CD14-positive monocyte (primary cell): Measurements from ENCODE around the gene GLP2R. TPM values are rescaled to one million over a fixed set of nuclear protein-coding genes. Genes with fewer than 3 reads are reported as not detected.

Source experiments
- DNase-seq, 3 donors: peaks; one replicate each; pipeline ENCODE4 v3.0.0-alpha.2; 2011 to 2022
- H2AFZ ChIP-seq: 2 replicates; pipeline ENCODE4 v1.6.0; 2012; ENCODE audit warnings: mild to moderate bottlenecking, low read depth, low read length, inconsistent platforms; ENCODE audit not compliant: insufficient read depth, poor library complexity, severe bottlenecking
- H3K27ac ChIP-seq, 2 donors: 1 replicate in 1 of 2; 2 replicates in 1 of 2; pipeline ENCODE4 v1.5.1; 2012 to 2013; ENCODE audit warnings: low read length in 2 of 2, control low read depth in 1 of 2, inconsistent platforms in 1 of 2, low read depth in 1 of 2, mild to moderate bottlenecking in 1 of 2
- H3K27me3 ChIP-seq, 2 donors: one replicate each; pipeline versions ENCODE4 v1.6.0 to v1.6.1; 2011 to 2013; ENCODE audit warnings: low read length in 2 of 2; ENCODE audit not compliant: control insufficient read depth in 2 of 2, insufficient read depth in 2 of 2
- H3K36me3 ChIP-seq, 2 donors: replicated peaks in 1 of 2; 1 replicate in 1 of 2; 2 replicates in 1 of 2; pipeline versions ENCODE4 v1.5.1 to v1.6.1; 2012 to 2013; ENCODE audit warnings: low read length in 2 of 2, control low read depth in 1 of 2, inconsistent platforms in 1 of 2, mild to moderate bottlenecking in 1 of 2; ENCODE audit not compliant: insufficient read depth in 2 of 2, control insufficient read depth in 1 of 2
- H3K4me1 ChIP-seq, 2 donors: 1 replicate in 1 of 2; 2 replicates in 1 of 2; pipeline versions ENCODE4 v1.5.1 to v1.6.1; 2012 to 2013; ENCODE audit warnings: low read length in 2 of 2, control low read depth in 1 of 2, inconsistent platforms in 1 of 2, mild to moderate bottlenecking in 1 of 2, moderate library complexity in 1 of 2; ENCODE audit not compliant: insufficient read depth in 2 of 2, control insufficient read depth in 1 of 2
- H3K4me2 ChIP-seq: replicated peaks from 2 replicates; pipeline ENCODE3; 2012; ENCODE audit warnings: low read length, moderate library complexity, mild to moderate bottlenecking; ENCODE audit not compliant: poor library complexity, severe bottlenecking; ENCODE audit errors: extremely low read depth
- H3K4me3 ChIP-seq, 3 experiments: fragments of 200-600 bp in 1 of 3; sonication (generic) in 1 of 3; replicated peaks in 1 of 3; 1 replicate in 2 of 3; 2 replicates in 1 of 3; pipeline ENCODE4 v1.5.1; 2011 to 2013; ENCODE audit warnings: low read length in 3 of 3, mild to moderate bottlenecking in 3 of 3, control low read depth in 2 of 3, low read depth in 2 of 3, inconsistent platforms in 1 of 3, moderate library complexity in 1 of 3
- H3K79me2 ChIP-seq: 2 replicates; pipeline ENCODE4 v1.6.0; 2012; ENCODE audit warnings: mild to moderate bottlenecking, control low read depth, inconsistent platforms, low read length, moderate library complexity; ENCODE audit not compliant: insufficient read depth
- H3K9ac ChIP-seq: 2 replicates; pipeline ENCODE4 v1.6.0; 2017; ENCODE audit warnings: low read length, mild to moderate bottlenecking; ENCODE audit not compliant: insufficient read depth, poor library complexity, severe bottlenecking
- H3K9me3 ChIP-seq, 2 donors: replicated peaks in 1 of 2; 1 replicate in 1 of 2; 2 replicates in 1 of 2; pipeline versions ENCODE4 v1.5.1 to v1.6.1; 2012 to 2013; ENCODE audit warnings: low read length in 2 of 2, control low read depth in 1 of 2; ENCODE audit not compliant: control insufficient read depth in 1 of 2, insufficient read depth in 1 of 2
- H4K20me1 ChIP-seq: 2 replicates; pipeline ENCODE4 v1.6.0; 2012; ENCODE audit warnings: mild to moderate bottlenecking, low read length, control low read depth, moderate library complexity; ENCODE audit not compliant: insufficient read depth
- H3K27ac Mint-ChIP-seq, 7 donors: one replicate each; pipeline ENCODE4 v1.8.0; 2020; ENCODE audit warnings: mild to moderate bottlenecking in 7 of 7, mixed read lengths in 7 of 7, moderate library complexity in 6 of 7, inconsistent platforms in 2 of 7
- H3K27me3 Mint-ChIP-seq, 3 donors: one replicate each; pipeline ENCODE4 v1.8.0; 2021 to 2022; ENCODE audit warnings: low read depth in 3 of 3, mild to moderate bottlenecking in 3 of 3, mixed read lengths in 3 of 3, moderate library complexity in 3 of 3, inconsistent platforms in 1 of 3
- H3K36me3 Mint-ChIP-seq, 2 donors: one replicate each; pipeline ENCODE4 v1.8.0; 2020; ENCODE audit warnings: mixed read lengths in 2 of 2, inconsistent platforms in 1 of 2, mild to moderate bottlenecking in 1 of 2
- H3K4me1 Mint-ChIP-seq: one replicate; pipeline ENCODE4 v1.8.0; 2020; ENCODE audit warnings: mild to moderate bottlenecking, mixed read lengths
- H3K4me3 Mint-ChIP-seq, 2 donors: one replicate each; pipeline ENCODE4 v1.8.0; 2020; ENCODE audit warnings: mild to moderate bottlenecking in 2 of 2, mixed read lengths in 2 of 2, moderate library complexity in 1 of 2
- H3K9me3 Mint-ChIP-seq, 7 donors: one replicate each; pipeline ENCODE4 v1.8.0; 2020 to 2022; ENCODE audit warnings: mixed read lengths in 7 of 7, mild to moderate bottlenecking in 6 of 7, moderate library complexity in 6 of 7, inconsistent platforms in 2 of 7
- CTCF ChIP-seq: fragments of 200-600 bp; IDR thresholded peaks from one replicate; pipeline ENCODE4 v1.8.0; 2022; ENCODE audit warnings: antibody characterized with exemption, mild to moderate bottlenecking
- WGBS: methylation state at CpG from one replicate; pipeline ENCODE4 v1.1.5; 2013; ENCODE audit warnings: missing lambda C conversion rate; ENCODE audit not compliant: insufficient coverage; 5-methylcytosine and 5-hydroxymethylcytosine counted together
- intact Hi-C, 2 donors: fragments of 100-400 bp; cut with micrococcal nuclease; formaldehyde crosslinking; loops; one replicate each; pipeline versions ENCODE4 v1.15.0 to v1.15.1; 2023
- polyA plus RNA-seq, 3 donors: library from polyadenylated mRNA; depleted of rRNA in 1 of 3; unstranded in 2 of 3; stranded (reverse) in 1 of 3; fragments of 300-500 nt in 2 of 3; fragments of >200 nt in 1 of 3; fragmentation: Illumina TruSeq in 2 of 3; gene quantifications; 1 replicate in 2 of 3; 2 replicates in 1 of 3; pipeline ENCODE4 v1.2.3, GENCODE V29; 2012 to 2021

The GLP2R gene
- polyA plus RNA-seq, 3 donors = not detected

- H3K27me3 Mint-ChIP-seq = peaks cover 25 to 36% (median 34%) of the 10 kb centered on the region in 3 donors
- Histone ChIP-seq H3K9ac (no peak overlapping the region), H3K36me3 (no peaks in the 10 kb centered on the region), H2AFZ (no peak overlapping the region), H3K4me2 (no peak overlapping the region), H3K4me1 (no peaks in the 10 kb centered on the region), H3K4me3 (no peak overlapping the region), H3K79me2 (no peaks in the 10 kb centered on the region), H3K9me3 (no peaks in the 10 kb centered on the region), H3K27ac (no peak overlapping the region), H4K20me1 (no peaks in the 10 kb centered on the region), H3K27me3 (peaks cover 0 to 19% of the 10 kb centered on the region in 2 donors)
- H3K9me3 Mint-ChIP-seq = peaks cover 0 to 3% (median 0%) of the 10 kb centered on the region in 7 donors
- peaks cover 2% of the 10 kb centered on the region for H3K4me1 Mint-ChIP-seq
- no CpG with 5 or more reads among the region's 2 CpGs for WGBS
- peak overlapping the region in 1 of 7 donors; percentile 53 for H3K27ac Mint-ChIP-seq
- H3K36me3 Mint-ChIP-seq = peaks cover 0 to 2% of the 10 kb centered on the region in 2 donors
- intact Hi-C loops = no loop called here
- no peak for TF ChIP-seq CTCF
- DNase-seq = no peak
- H3K4me3 Mint-ChIP-seq = no peak overlapping the region
These were observed 76.4 kb downstream of the GLP2R start for GRCh38 chr17:9902120-9902519.

GRCh38 chr17:9904277-9905077, 78.8 kb downstream of the GLP2R start:
- no peak overlapping the region for H3K27ac ChIP-seq
- no peaks in the 10 kb centered on the region for H3K4me1 ChIP-seq
- no peaks in the 10 kb centered on the region for H3K79me2 ChIP-seq
- Mint-ChIP-seq H3K4me1 (peaks cover 2% of the 10 kb centered on the region), H3K27ac (no peak overlapping the region), H3K9me3 (no peaks in the 10 kb centered on the region), H3K27me3 (peaks cover 21 to 29% (median 26%) of the 10 kb centered on the region in 3 donors), H3K4me3 (no peak overlapping the region), H3K36me3 (peaks cover 0 to 2% of the 10 kb centered on the region in 2 donors)
- DNase-seq = no peak
- no peak overlapping the region for H3K9ac ChIP-seq
- no peak overlapping the region for H3K4me3 ChIP-seq
- no peak for TF ChIP-seq CTCF
- H3K9me3 ChIP-seq = no peaks in the 10 kb centered on the region
- H3K4me2 ChIP-seq = no peak overlapping the region
- peaks cover 15% of the 10 kb centered on the region for H4K20me1 ChIP-seq
- H2AFZ ChIP-seq = no peak overlapping the region
- H3K27me3 ChIP-seq = peaks cover 0 to 19% of the 10 kb centered on the region in 2 donors
- no peaks in the 10 kb centered on the region for H3K36me3 ChIP-seq
- 97% methylated on average over 27 of the region's 35 CpGs for WGBS
- intact Hi-C loops = loop anchor here (5.0 kb wide), 1 partner anchor 713 kb away; no protein-coding TSS in a partner anchor
